Activated naive CD4-positive, alpha-beta T cell treated with anti-CD3 and anti-CD28 coated beads for 36 hours (primary cell): ENCODE results near the gene CDC42BPA. TPM values are rescaled to one million over a fixed set of nuclear protein-coding genes. Genes with fewer than 3 reads are reported as not detected.

Experiments used
- total RNA-seq, 2 experiments: library from RNA; stranded (reverse); gene quantifications; one replicate each; pipeline ENCODE4 v1.2.3, GENCODE V29; 2021

Gene CDC42BPA
- total RNA-seq, 2 experiments from 2014 or later, result 5.0 to 5.8 TPM

Other genes with a start within 250 kb of the CDC42BPA start
- gene ZNF678, start 245.1 kb upstream of the CDC42BPA start, total RNA-seq, result 1 to 10 TPM; 9.5 TPM